Lower leg skin (tissue), 4 donors: ENCODE results near the gene ABCA4. TPM values are rescaled to one million over a fixed set of nuclear protein-coding genes. Genes with fewer than 3 reads are reported as not detected.
"Not testable (repeated sequence)": the region's sequence is repeated elsewhere in the genome, so short reads cannot be mapped to it uniquely, and the experiment has no call there.

Experiments
- DNase-seq, 2 donors: peaks; one replicate each; pipeline ENCODE4 v3.0.0-alpha.2; 2019; ENCODE audit warnings: low spot score in 2 of 2
- H3K4me3 ChIP-seq: fragments of 200-600 bp; sonication (generic); 2 replicates; pipeline ENCODE4 v1.5.1; 2017; ENCODE audit warnings: mild to moderate bottlenecking, low read depth; ENCODE audit not compliant: poor library complexity, severe bottlenecking
- CTCF ChIP-seq, 3 donors: fragments of 450-650 bp; IDR thresholded peaks; one replicate each; pipeline ENCODE4 v1.5.1; 2016; ENCODE audit warnings: antibody characterized with exemption in 3 of 3, mild to moderate bottlenecking in 3 of 3, moderate library complexity in 2 of 3
- POLR2A ChIP-seq, 2 donors: fragments of 450-650 bp; IDR thresholded peaks; one replicate each; pipeline ENCODE4 v1.6.1; 2016 to 2017; ENCODE audit warnings: antibody characterized with exemption in 2 of 2, mild to moderate bottlenecking in 1 of 2, moderate library complexity in 1 of 2
- WGBS, 2 donors: methylation state at CpG; one replicate each; pipeline ENCODE4 v1.1.5; 2018; 5-methylcytosine and 5-hydroxymethylcytosine counted together
- intact Hi-C: fragments of 100-400 bp; cut with DNase I; formaldehyde crosslinking; loops from one replicate; pipeline ENCODE4 v1.15.0; 2023; ENCODE audit warnings: low total_unique reads
- total RNA-seq, 4 donors: library from RNA; depleted of rRNA; stranded (reverse); fragments of >200 nt; gene quantifications; one replicate each; pipeline ENCODE4 v1.1.0, GENCODE V29; 2016

The ABCA4 gene
- total RNA-seq, 4 donors from 2014 or later = 0.46 to 5.3 (median 3.8) TPM

GRCh38 chr1:93995837-93996536 lies 125.0 kb downstream of the ABCA4 start:
- no peak for TF ChIP-seq POLR2A (IDR thresholded peaks at IDR 0.05)
- TF ChIP-seq CTCF (IDR thresholded peaks at IDR 0.05) = no peak
- DNase-seq = no peak
- intact Hi-C loops = no loop called here
- H3K4me3 ChIP-seq = no peak overlapping the region
- WGBS, 2 donors = 44 to 53% methylated on average over 5 of the region's 5 CpGs

GRCh38 chr1:93993731-93994130 lies 127.2 kb downstream of the ABCA4 start:
- intact Hi-C loops = no loop called here
- H3K4me3 ChIP-seq = no peak overlapping the region
- no peak for TF ChIP-seq POLR2A (IDR thresholded peaks at IDR 0.05)
- no peak for TF ChIP-seq CTCF (IDR thresholded peaks at IDR 0.05)
- WGBS, 2 donors = 84 to 89% methylated on average over 6 of the region's 6 CpGs
- DNase-seq = no peak

- DNase-seq = no peak
- H3K4me3 ChIP-seq = no peak overlapping the region
- WGBS, 2 donors = 89 to 90% methylated on average over 10 of the region's 10 CpGs
- TF ChIP-seq POLR2A (IDR thresholded peaks at IDR 0.05) (no peak), CTCF (IDR thresholded peaks at IDR 0.05) (no peak)
- intact Hi-C loops = no loop called here
These were observed 128.0 kb downstream of the ABCA4 start for GRCh38 chr1:93992954-93993353.

GRCh38 chr1:93992190-93992589 lies 128.8 kb downstream of the ABCA4 start:
- TF ChIP-seq CTCF (IDR thresholded peaks at IDR 0.05) = no peak
- no peak for TF ChIP-seq POLR2A (IDR thresholded peaks at IDR 0.05)
- H3K4me3 ChIP-seq = no peak overlapping the region
- DNase-seq = no peak
- intact Hi-C loops = no loop called here
- WGBS, 2 donors = 92 to 97% methylated on average over 8 of the region's 8 CpGs

GRCh38 chr1:93991271-93991670 lies 129.7 kb downstream of the ABCA4 start:
- H3K4me3 ChIP-seq = no peak overlapping the region
- intact Hi-C loops = no loop called here
- TF ChIP-seq POLR2A (IDR thresholded peaks at IDR 0.05) (no peak), CTCF (IDR thresholded peaks at IDR 0.05) (no peak)
- 86 to 93% methylated on average over 4 of the region's 4 CpGs for WGBS, 2 donors
- DNase-seq = no peak

GRCh38 chr1:93990477-93990876 lies 130.5 kb downstream of the ABCA4 start:
- H3K4me3 ChIP-seq, intact Hi-C loops, DNase-seq: not testable (repeated sequence)
- WGBS, 2 donors = 88 to 90% methylated on average over 3 of the region's 3 CpGs
